SIG-M5 treated with dmso at 0.1 percent for 504 hours (cell line): ENCODE measurements around the gene ZNF425.
"Not testable (repeated sequence)": the region's sequence is repeated elsewhere in the genome, so short reads cannot be mapped to it uniquely, and the experiment has no call there.

Experiments used
- DNase-seq: peaks from one replicate; lab custom pipeline; 2025; ENCODE audit not compliant: unreplicated experiment; lab: John Stamatoyannopoulos, UW

ZNF425 gene, protein sequence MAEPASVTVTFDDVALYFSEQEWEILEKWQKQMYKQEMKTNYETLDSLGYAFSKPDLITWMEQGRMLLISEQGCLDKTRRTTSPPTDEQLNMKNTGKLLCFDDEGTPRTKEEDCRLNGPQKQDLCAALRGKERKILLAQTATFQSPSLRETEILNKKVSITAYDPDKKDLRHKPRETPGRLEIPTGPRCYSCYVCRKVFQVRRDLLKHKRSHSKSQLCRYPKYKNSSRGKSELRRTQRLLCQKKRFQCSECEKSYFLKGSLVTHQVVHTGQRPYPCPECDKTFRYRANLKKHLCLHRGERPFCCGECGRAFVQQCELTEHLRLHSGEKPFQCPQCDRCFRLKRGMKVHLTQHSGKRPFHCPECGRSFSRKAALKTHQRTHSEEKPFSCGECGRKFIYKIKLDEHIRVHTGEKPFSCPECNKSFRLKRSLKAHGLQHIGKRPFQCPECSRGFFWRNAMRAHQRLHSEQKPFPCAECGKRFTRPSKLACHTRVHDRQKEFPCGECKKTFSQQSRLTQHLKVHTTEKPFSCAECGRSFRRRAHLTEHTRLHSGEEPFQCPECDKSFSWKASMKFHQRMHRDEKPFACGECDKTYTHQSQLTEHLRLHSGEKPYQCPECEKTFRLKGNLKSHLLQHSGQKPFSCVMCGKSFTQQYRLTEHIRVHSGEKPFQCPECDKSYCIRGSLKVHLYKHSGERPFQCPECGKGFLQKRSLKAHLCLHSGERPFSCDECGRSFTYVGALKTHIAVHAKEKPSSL

DNA sequence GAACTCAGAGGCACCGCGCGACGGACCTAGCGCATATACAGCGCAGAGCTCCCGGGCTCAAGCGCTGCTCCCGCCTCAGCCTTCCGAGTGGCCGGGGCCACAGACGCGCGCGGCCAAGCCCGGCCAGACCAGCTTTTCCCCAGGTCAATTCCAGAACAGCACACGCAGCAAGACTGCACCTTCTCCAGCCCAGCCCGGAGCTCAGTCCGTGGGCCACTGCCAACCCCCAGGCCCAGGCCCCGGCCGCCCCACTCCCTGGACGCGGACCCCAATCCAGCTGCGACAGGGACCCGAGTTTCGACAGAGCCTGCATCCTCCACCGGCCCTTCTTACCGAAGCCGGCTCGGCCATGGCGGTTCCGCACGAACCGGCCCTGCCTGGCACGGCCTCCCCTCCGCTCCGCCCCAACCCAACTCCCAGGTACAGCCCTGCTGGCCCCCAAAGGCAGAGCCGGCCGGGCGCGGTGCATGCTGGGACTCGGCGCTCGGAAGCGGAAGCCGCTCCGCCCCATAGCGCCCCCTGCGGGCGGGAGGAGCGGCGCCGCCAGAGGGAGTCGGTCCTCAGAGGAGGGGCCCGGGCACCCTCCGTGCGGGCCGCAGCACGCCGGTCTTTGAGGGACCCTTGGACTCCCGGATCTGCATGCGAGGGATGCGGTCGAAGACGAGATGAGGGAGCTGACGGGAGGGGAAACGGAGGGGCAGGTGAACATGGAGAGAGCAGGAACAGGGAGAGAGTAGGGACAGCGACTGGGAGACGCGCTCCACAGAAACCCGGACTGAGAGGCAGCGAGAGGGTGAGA lies at the start of gene ZNF425:
TSS of gene ZNF425 (minus strand) at position 462 of the 799 bp plus-strand sequence. CDS start at position 351, 111 bp downstream.
- DNase-seq = peak; percentile 83

DNA sequence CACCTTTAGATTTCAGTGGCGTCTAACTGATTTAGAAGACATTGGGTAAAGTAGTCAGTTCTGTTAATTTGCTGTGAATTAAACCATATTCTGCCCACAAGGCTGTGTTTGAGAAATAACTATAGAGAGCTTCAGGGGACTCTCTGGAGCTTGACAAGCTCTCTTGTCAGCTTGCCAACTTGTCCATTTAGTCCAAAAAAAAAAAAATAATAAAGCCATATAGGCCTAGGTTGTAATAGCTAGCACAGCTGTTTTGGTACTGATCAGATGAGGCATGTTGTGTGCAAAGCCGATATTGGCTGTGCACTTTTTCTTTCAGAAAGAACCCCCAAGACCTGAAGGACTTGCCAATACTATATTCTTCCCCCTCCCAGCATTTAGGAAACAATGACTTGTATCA lies 49.0 kb upstream of the ZNF425 start:
- no peak for DNase-seq

DNA sequence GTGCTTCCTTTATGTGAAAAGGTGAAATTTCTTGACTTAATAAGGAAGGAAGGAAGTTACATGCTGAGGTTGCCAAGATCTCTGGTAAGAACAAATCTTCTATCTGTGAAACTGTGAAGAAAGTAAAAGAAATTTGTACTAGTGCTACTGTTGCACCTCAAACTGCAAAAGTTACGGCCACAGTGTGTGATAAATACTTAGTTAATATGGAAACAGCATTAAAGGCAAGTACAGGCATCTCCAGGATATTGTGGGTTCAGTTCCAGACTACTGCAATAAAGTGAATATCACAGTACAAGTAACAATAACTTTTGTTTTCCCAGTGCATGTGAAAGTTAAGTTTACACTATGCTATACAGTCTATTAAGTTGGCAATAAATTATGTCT lies 46.4 kb upstream of the ZNF425 start:
- no peak for DNase-seq

DNA sequence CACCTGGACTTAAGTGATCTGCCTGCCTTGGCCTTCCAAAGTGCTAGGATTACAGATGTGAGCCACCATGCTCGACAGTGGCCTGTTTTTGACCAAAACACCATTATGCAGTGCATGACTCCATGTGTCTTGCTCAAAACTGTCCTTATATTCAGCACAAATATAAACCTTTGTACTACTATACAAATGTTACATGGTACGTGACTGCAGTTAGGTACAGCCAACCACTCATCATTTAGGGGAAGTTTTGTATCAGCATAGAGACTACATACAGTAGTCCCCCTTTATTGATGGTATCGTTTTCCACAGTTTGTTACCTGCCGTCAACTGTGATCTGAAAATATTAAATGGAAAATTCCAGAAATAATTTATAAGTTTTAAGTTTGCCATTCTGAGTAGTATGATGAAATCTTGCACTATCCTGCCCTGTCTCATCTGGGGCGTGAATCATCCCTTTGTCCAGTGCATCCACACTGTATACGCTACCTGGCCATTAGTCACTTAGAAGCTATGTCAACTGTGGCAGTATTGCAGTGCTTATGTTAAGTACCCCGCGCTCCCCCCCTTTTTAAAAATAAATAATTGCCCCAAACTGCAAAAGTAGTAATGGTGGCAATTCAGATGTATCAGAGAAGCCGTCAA lies 45.9 kb upstream of the ZNF425 start:
- DNase-seq = no peak

DNA sequence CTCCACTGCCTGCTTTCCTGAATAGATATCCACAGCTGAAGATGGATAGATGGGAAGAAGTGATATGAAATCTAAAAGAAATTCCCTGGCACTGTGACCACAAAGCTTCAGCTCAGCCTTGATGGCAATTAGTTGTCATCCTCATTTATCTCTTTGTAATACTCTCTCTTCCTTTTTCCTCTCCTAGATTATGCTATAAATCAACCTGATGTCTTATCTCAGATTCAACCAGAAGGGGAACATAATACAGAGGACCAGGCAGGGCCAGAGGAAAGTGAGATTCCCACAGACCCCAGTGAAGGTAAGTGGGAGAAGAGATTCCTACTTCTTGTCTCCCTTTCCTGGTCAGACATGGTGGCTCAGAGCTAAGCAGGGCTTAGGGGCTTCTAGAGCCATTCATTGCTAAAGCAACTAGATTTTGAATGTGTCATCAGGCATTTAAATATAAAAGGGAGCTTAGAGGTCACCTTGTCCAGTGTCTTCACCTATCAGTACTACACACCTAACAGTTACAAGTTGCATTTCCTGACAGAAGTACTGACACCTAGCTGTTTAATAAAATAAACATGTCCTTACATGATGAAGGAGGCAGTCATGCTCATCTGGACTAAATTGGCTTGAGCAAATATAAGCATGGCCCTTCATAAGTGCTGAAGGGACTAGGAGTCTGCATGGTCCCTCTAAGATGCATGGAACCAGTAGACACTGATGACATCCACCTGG lies 40.7 kb upstream of the ZNF425 start:
- DNase-seq = no peak

DNA sequence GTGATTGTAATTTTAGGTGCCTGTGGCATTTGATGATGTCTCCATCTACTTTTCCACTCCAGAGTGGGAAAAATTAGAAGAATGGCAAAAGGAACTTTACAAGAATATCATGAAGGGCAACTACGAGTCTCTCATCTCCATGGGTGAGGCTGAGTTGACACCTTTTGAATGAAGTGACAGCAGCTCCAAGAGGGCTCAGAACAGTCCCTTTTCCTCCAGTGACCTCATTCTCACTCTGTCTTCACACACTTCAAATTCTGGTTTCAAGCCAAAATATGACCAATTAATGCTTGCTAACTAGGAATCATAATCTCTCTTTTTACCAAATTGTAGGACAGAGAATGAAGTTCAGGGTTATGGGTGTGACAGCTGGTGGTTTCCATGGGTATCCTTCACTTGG lies 40.0 kb upstream of the ZNF425 start:
- no peak for DNase-seq

DNA sequence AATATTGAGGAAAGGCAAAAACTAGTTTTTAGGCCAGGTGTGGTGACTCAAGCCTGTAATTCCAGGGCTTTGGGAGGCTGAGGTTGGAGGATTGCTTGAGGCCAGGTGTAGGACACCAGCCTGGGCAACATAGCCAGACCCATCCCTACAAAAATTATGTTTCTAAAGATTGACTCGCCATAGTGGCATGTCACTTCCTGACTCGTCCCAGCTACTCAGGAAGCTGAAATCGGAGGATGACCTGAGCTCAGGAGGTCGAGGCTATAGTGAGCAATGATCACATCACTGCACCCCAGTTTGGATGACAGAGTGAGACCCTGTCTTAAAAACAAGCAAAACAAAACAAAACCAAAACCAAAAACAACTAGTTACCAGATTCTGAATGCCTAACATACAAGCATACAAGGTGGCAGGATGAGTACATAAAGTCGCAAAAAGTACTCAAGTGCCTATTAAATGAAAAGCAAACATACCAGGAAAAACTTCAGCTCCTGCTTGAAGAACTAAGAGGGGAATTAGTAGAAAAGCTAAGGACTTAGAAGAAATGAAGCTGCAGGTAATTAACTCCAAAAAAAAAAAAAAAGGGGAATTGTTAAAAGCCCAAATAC lies 35.2 kb upstream of the ZNF425 start:
- DNase-seq = no peak

DNA sequence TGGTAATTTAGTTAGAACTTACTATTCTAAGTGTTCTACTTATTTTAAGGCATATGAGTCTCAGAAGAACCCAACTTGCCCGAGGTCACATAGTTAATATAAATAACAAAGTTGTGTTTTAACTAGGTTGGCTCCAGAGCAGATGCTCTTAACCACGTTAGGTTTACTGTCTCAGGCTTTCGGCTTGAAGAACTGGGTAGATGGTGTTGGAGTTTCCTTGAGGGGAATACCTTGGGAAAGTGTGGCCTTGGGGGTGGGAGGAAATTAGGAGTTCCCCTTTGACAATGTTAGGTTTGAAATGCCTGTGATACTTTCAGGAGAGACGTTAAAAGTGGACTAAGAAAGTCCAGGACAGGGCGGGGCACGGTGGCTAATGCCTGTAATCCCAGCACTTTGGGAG lies 30.8 kb upstream of the ZNF425 start:
- no peak for DNase-seq

DNA sequence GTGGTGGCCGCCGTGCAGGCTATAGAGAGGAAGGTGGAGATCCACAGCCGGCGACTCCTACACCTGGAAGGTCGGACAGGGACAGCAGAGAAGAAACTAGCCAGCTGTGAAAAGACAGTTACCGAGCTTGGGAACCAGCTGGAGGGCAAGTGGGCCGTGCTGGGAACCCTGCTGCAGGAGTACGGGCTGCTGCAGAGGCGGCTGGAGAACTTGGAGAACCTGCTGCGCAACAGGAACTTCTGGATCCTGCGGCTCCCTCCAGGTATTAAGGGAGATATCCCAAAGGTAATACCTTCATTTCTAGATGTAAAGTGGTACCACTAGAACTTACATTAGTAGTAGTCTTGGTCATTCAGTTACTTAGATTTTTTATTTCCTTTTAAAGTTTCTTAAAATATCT lies 27.9 kb upstream of the ZNF425 start:
- DNase-seq = no peak

DNA sequence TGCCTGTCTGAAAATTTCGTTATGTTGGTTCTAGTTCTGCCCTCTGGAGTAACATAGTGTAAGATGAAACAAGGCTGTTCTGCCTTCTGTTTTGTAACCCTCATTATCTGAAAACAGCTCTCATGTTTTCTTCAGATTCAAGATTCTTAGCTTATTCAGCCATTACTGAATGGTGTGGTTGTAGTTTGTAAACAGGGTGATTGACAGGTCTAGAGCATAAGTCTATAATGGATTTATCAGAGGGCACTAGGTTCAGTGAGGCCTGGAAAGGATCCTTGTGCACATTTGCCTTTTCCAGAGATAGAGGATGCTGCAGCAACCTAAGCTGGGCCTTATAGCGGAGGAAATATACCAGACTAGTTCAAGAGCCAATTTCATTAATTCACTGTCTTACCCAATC lies 27.2 kb upstream of the ZNF425 start:
- no peak for DNase-seq

DNA sequence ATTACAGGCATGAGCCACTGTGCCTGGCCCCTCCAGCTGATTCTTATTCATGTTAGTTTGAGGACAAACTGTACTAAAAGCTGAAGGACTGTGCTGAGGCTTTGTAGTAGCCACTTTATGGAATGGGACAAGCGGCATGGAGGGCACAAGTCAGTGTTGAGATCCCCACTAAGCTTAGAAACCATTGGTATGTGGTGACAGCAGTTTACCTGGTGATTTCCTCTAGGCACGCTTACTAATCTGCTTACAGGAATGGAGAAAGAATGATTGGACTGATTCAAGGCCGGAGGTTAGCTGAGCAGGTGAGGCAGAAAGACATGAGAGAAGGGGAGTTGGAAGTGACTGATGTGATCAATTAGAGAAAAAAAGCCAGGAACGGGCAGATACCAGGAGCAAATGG lies 24.9 kb upstream of the ZNF425 start:
- DNase-seq = no peak

DNA sequence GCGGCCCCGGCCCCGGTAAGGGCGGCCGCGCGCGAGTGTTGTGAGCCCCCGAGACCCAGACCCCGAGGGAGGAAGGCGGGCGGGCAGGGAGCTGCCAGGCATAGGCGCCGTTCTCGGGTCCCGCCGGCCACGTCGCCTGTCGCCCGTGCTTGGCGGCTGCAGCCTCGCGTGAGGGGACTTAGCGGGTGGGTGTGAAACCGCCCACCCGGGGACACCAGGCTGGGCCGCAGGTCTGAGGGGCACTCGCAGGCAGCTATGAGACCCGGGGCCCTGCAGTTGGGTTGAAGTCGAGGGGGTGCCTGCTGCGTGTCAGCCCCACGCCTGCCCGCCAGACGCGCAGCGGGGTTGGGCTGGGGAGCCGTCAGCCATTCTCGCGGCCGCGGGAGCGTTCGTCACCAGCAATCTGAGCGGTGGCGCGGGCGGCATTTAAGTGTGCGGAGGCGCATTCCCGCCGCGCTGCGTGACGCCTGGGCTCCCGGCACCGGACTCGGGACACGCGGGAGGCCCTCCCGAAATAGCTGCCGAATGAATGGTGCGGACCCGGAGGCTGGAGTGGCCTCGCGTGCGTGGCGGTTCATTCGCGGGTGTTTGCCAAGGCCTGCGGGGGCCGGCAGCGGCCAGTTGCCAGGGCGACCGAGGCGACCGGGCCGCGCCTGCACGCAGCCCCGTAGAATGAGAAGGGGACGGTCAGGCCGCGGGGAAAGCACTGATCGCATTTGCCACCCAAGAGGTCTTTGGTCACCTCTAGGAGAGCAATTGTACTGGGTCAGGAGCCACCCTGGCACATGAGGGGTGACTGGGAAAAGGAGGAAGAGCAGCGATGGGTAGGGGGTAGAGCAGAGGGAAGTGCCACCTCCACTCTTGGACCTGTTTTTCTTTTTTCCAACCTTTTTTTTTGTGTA lies 21.9 kb upstream of the ZNF425 start:
- peak; percentile 8 for DNase-seq

DNA sequence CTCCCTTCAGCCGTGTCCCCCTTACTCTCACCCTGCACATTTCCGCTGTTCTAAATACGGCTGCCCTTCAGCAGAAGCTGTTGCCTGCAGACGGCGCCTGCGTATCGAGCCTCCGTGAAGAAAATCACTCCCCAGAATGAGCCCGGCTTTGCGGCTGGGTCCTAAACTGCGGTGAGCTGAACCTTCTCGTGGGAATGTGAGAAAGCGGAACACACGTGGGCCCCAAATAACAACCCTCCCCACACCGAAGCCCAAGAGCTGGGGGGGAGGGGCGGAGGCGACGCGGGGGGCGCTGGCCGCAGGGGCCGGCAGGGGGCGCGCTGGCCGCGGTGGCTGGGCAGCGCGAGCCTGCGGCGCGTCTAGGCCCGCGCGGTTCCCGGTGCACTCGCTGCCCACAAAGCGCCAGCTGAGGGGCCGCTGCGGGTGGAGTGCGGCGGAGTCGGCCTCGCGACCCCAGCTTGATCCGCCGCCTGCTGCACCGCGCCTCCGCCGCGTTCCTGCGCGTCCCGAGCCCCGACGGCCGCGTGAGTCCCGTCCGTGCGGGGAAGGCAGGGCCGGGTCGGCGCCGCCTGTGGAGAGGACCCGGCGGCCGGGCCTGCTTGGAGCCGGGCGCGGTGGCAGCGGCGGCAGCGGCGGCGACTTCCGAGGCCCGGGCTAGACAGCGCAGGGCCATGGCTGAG lies 21.1 kb upstream of the ZNF425 start, which contains the start of gene ZNF398:
TSS of gene ZNF398 (plus strand) at position 382 of the 680 bp plus-strand sequence. CDS start at position 672, 290 bp downstream.
- DNase-seq = peak; percentile 86

DNA sequence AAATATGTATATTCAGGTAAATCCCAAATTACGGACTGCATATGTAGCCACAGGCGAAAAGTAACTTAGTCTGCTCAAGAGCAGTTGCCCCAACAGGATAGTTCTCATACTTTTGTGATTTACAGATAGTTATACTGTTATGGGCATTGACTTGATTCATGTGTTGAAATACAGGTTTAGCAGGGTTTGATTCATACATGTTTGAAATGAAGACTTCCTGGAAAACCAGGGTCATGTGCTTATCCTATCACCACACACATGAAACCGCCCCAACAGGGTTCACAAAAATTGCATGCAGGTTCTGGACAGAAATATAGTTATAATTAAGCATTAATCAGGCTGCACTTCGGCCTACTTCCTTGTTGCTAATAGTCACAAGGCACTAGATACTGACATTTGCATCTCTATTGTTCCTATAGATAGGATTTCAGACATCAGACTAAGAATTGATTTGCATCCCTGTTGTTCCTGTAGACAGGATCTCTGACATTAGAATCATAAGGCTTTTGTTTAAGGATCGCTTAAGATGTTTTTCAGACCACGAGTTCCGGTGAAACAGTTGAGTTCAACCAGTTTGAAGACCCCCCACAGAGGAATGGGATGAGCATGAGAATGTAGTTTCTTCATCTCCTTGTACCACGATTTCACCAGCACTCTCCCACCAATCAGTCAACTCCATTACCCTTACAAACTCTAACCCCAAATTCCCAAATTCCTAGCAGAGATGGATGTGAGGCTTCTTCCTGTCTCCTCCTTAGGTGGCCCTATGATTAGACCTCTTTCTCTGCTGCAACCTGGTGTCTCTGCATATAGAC lies 19.1 kb upstream of the ZNF425 start:
- DNase-seq = peak; percentile 73

DNA sequence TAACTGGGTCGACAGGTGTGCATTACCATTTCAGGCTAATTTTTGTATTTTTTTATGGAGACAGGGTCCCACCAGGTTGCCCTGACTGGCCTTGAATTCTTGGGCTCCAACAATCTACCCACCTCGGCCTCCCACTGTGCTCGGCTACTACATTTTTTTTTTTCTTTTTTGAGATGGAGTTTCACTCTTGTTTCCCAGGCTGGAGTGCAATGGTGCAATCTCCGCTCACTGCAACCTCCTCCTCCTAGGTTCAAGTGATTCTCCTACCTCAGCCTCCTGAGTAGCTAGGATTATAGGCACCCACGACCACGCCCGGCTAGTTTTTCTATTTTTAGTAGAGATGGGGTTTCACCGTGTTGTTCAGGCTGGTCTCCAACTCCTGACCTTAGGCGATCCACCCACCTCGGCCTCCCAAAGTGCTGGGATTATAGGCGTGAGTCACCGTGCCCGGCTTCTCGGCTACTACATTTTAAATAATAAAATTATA lies 18.4 kb upstream of the ZNF425 start:
- not testable (repeated sequence) for DNase-seq

DNA sequence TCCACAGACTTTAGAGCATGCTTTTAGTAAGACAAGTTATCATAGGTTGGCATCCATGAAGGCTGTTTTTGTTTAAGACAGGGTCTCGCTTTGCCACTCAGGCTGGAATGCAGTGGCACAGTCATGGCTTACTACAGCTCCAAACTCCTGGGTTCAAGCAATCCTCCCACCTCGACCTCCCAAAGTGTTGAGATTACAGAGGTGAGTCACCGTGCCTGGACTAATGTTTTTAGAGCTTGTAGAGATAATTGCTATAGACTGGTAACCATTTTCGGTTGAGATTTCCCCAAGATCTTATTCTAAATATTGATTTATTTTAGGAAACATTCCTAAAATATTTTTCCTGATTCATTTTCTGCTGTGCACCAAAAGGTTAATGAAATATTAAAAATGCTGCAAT lies 15.8 kb upstream of the ZNF425 start:
- DNase-seq = no peak

DNA sequence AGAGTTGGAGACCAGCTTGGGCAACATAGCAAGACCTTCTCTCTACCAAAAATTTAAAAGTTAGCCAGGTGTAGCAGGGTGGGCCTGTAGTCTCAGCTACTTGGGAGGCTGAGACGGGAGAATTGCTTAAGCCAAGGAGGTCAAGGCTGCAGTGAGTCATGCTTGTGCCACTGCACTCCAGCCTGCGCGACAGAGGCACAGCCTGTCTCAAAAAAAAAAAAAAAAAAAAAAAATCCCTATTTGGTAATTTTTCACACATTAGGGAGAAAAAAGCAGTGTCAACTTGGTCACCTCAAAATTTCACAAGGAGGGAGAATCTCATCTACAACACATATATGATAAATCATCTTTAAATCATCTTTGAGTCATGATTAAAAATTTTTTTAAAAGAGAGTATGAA lies 14.7 kb upstream of the ZNF425 start:
- peak; percentile 13 for DNase-seq
